Natural killer cell (primary cell): ENCODE measurements around the gene EPHA4. TPM values are rescaled to one million over a fixed set of nuclear protein-coding genes. Genes with fewer than 3 reads are reported as not detected.
A peak's percentile ranks its signal among the peaks of the same experiment; 100 is the strongest.

Experiments
- ATAC-seq, 3 donors: fragments of 150-1000 bp in 2 of 3; fragments of 200-7000 bp in 1 of 3; cut with Tn5 transposase; 1 replicate in 1 of 3; 2 replicates in 2 of 3; pipeline ENCODE4 v1.10.0; 2021; ENCODE audit warnings: mild to moderate bottlenecking in 2 of 3, moderate library complexity in 2 of 3
- DNase-seq, 2 donors: peaks; one replicate each; pipeline versions ENCODE4 v3.0.0 to v3.0.0-alpha.2; 2013 to 2021; ENCODE audit warnings: mixed read lengths in 1 of 2
- H3K27ac ChIP-seq: one replicate; pipeline ENCODE4 v1.5.1; 2013; ENCODE audit warnings: mild to moderate bottlenecking, low read length
- H3K27me3 ChIP-seq: one replicate; pipeline ENCODE4 v1.6.1; 2013; ENCODE audit warnings: low read length; ENCODE audit not compliant: control insufficient read depth, insufficient read depth
- H3K36me3 ChIP-seq: one replicate; pipeline ENCODE4 v1.6.1; 2013; ENCODE audit warnings: low read length; ENCODE audit not compliant: control insufficient read depth, insufficient read depth
- H3K4me1 ChIP-seq: one replicate; pipeline ENCODE4 v1.6.1; 2013; ENCODE audit warnings: low read length; ENCODE audit not compliant: control insufficient read depth, insufficient read depth
- H3K4me3 ChIP-seq: one replicate; pipeline ENCODE4 v1.5.1; 2013; ENCODE audit warnings: low read length
- H3K9me3 ChIP-seq: one replicate; pipeline ENCODE4 v1.6.1; 2013; ENCODE audit warnings: low read length; ENCODE audit not compliant: control insufficient read depth, insufficient read depth
- H3K27ac Mint-ChIP-seq, 2 donors: one replicate each; pipeline ENCODE4 v1.8.0; 2022; ENCODE audit warnings: mild to moderate bottlenecking in 2 of 2, mixed read lengths in 2 of 2, moderate library complexity in 1 of 2
- H3K27me3 Mint-ChIP-seq, 2 donors: one replicate each; pipeline ENCODE4 v1.8.0; 2022; ENCODE audit warnings: low read depth in 2 of 2, mixed read lengths in 2 of 2
- H3K36me3 Mint-ChIP-seq: one replicate; pipeline ENCODE4 v1.8.0; 2022; ENCODE audit warnings: mixed read lengths
- H3K4me1 Mint-ChIP-seq, 2 donors: one replicate each; pipeline ENCODE4 v1.8.0; 2022; ENCODE audit warnings: mixed read lengths in 2 of 2
- H3K4me3 Mint-ChIP-seq: one replicate; pipeline ENCODE4 v1.8.0; 2022; ENCODE audit warnings: mild to moderate bottlenecking, moderate library complexity, mixed read lengths
- H3K9me3 Mint-ChIP-seq, 2 donors: one replicate each; pipeline ENCODE4 v1.8.0; 2022; ENCODE audit warnings: mixed read lengths in 2 of 2
- WGBS: methylation state at CpG from one replicate; pipeline ENCODE4 v1.1.7; 2013; ENCODE audit warnings: missing lambda C conversion rate; ENCODE audit not compliant: insufficient coverage; 5-methylcytosine and 5-hydroxymethylcytosine counted together
- intact Hi-C: fragments of 100-400 bp; cut with micrococcal nuclease; formaldehyde crosslinking; loops from one replicate; pipeline ENCODE4 v1.14.2; 2022
- total RNA-seq, 4 donors: library from RNA; stranded (reverse); fragments of 120-200 nt in 1 of 4; gene quantifications; one replicate each; pipeline versions ENCODE4 v1.2.3 to v1.2.4, GENCODE V29; 2013 to 2022
- TF ChIP-seq, protein P1 (sequence below): fragments of 200-600 bp; IDR thresholded peaks from one replicate; pipeline ENCODE4 v1.8.0; 2022; ENCODE audit warnings: antibody characterized with exemption

Gene EPHA4
- total RNA-seq, 3 donors from 2014 or later (not counting 1 experiment from before 2014, with no cell fraction given): 27.2 to 48.6 (median 44.7) TPM

DNA sequence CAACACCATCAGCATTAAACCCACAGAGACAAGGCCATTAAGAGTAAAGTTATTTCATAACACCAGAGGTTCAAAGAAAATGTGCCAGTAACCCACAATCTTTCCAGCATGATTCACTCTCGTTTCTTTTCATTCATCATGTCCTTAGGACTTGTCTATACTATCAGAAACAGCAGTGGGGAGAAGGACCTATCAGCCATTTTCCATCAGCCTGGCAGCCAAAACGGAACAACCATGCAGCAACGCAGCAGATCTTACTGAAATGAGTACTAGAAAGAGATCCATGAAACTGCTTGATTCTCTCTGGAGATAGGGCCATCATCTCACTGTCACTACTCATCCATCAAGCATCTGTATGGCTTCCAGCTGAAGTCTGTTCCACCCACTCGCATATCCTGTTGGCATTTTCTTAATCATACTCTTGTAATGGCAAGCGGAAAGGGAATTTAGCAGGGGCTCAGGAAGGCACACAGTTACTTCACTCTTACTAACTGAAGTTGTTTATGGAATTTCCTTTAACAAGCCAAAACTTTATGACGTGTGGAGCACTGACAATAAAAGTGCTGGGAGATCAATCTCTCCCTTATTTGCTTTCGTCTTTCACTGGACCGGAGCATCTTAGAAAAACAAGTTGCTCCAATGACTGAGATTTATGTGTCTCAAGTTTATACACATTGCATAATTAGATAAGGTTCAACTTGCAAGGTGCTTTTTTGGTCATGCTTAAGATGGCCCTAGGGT lies 69.7 kb downstream of the EPHA4 start:
- DNase-seq (no peak), ATAC-seq (peak in 1 of 3 donors; percentile 30)
- Mint-ChIP-seq H3K4me3 (no peak overlapping the region), H3K27me3 (no peaks in the 10 kb centered on the region), H3K36me3 (no peaks in the 10 kb centered on the region), H3K9me3 (no peaks in the 10 kb centered on the region), H3K27ac (peak overlapping the region in 1 of 2 donors; percentile 58), H3K4me1 (peaks cover 32 to 41% of the 10 kb centered on the region in 2 donors)
- 89% methylated on average over 8 of the region's 8 CpGs for WGBS
- TF ChIP-seq, protein P1, sequence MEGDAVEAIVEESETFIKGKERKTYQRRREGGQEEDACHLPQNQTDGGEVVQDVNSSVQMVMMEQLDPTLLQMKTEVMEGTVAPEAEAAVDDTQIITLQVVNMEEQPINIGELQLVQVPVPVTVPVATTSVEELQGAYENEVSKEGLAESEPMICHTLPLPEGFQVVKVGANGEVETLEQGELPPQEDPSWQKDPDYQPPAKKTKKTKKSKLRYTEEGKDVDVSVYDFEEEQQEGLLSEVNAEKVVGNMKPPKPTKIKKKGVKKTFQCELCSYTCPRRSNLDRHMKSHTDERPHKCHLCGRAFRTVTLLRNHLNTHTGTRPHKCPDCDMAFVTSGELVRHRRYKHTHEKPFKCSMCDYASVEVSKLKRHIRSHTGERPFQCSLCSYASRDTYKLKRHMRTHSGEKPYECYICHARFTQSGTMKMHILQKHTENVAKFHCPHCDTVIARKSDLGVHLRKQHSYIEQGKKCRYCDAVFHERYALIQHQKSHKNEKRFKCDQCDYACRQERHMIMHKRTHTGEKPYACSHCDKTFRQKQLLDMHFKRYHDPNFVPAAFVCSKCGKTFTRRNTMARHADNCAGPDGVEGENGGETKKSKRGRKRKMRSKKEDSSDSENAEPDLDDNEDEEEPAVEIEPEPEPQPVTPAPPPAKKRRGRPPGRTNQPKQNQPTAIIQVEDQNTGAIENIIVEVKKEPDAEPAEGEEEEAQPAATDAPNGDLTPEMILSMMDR: no peak
- H3K27me3 ChIP-seq: no peaks in the 10 kb centered on the region
- H3K27ac ChIP-seq: no peak overlapping the region
- no peaks in the 10 kb centered on the region for H3K9me3 ChIP-seq
- no peak overlapping the region for H3K4me3 ChIP-seq
- no peaks in the 10 kb centered on the region for H3K36me3 ChIP-seq
- intact Hi-C loops: no loop called here
- peaks cover 10% of the 10 kb centered on the region for H3K4me1 ChIP-seq

DNA sequence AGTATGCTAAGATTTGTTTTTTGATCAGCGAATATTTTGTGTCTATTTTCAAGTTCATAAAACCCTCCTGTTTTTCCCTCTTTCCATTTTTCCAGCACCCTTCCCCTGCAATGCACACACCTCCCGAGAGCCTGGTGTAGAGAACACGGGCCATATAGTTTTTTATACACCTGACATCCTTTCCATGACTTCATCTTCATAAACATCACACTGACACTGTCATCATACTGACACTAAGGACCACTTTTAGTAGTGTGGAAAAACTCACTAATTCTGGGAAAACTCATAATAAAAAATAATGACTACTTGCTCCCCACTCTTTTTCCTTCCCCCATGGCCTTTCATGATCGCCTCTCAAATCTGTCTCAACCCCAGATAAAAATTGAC lies 70.2 kb downstream of the EPHA4 start:
- Histone ChIP-seq H3K27me3 (no peaks in the 10 kb centered on the region), H3K4me3 (no peak overlapping the region), H3K9me3 (no peaks in the 10 kb centered on the region), H3K36me3 (no peaks in the 10 kb centered on the region), H3K4me1 (peaks cover 10% of the 10 kb centered on the region), H3K27ac (no peak overlapping the region)
- intact Hi-C loops: no loop called here
- Mint-ChIP-seq H3K27ac (no peak overlapping the region), H3K9me3 (no peaks in the 10 kb centered on the region), H3K4me3 (no peak overlapping the region), H3K27me3 (no peaks in the 10 kb centered on the region), H3K4me1 (peaks cover 37 to 41% of the 10 kb centered on the region in 2 donors), H3K36me3 (no peaks in the 10 kb centered on the region)
- TF ChIP-seq, protein P1: no peak
- DNase-seq (no peak), ATAC-seq (no peak)
- WGBS: 80% methylated on average over 3 of the region's 4 CpGs

DNA sequence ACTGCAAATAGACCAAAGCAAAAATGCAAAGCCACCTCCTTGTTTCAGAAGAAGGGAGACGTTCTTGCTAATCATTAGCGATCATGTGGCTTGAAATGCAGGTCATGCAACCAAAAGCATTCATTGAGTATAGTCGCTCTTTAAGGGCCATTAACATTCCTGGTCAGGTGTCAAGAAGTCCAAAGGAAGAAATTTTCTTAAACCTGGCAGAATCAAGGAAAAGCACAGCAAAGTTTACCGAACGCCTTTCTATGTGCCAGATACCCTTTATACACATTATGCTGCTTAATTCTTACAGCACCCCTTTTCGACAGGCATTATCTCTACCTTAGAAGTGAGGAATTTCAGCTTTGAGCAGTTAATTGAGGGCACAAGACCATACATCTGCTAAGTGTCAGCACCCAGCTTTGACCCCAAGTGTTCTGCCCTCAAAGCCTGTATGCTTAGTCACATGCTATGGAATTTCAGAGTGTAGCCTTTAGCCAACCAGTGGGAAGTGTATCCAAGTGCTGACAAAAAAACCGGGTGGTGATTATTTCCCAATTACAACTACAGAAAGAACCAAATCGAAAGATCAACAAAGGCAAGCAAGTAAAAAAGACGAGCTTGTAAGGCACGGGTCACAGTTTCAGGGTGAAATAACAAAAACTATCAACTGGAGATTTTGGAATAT lies 70.8 kb downstream of the EPHA4 start:
- peaks cover 39 to 41% of the 10 kb centered on the region in 2 donors for H3K4me1 Mint-ChIP-seq
- no peaks in the 10 kb centered on the region for H3K9me3 ChIP-seq
- H3K27me3 Mint-ChIP-seq: no peaks in the 10 kb centered on the region
- TF ChIP-seq, protein P1: no peak
- H3K4me3 Mint-ChIP-seq: no peak overlapping the region
- intact Hi-C loops: no loop called here
- H3K4me3 ChIP-seq: no peak overlapping the region
- no peaks in the 10 kb centered on the region for H3K36me3 ChIP-seq
- H3K4me1 ChIP-seq: peaks cover 10% of the 10 kb centered on the region
- ATAC-seq (no peak), DNase-seq (no peak)
- WGBS: 94% methylated on average over 10 of the region's 10 CpGs
- no peak overlapping the region for H3K27ac ChIP-seq
- H3K36me3 Mint-ChIP-seq: no peaks in the 10 kb centered on the region
- H3K27me3 ChIP-seq: no peaks in the 10 kb centered on the region
- no peak overlapping the region for H3K27ac Mint-ChIP-seq
- H3K9me3 Mint-ChIP-seq: no peaks in the 10 kb centered on the region
